GM18519 (cell line): ENCODE data around the gene FKBP4.

Experiments used
- ATAC-seq: cut with Tn5 transposase; IDR thresholded peaks from one replicate; pipeline ENCODE4 v1.9.1; 2021; ENCODE audit warnings: mild to moderate bottlenecking, moderate library complexity; ENCODE audit not compliant: unreplicated experiment, low FRiP score

FKBP4 gene

GRCh38 chr12:2776129-2776806 lies 18.5 kb upstream of the FKBP4 start:
- ATAC-seq = no peak

DNA sequence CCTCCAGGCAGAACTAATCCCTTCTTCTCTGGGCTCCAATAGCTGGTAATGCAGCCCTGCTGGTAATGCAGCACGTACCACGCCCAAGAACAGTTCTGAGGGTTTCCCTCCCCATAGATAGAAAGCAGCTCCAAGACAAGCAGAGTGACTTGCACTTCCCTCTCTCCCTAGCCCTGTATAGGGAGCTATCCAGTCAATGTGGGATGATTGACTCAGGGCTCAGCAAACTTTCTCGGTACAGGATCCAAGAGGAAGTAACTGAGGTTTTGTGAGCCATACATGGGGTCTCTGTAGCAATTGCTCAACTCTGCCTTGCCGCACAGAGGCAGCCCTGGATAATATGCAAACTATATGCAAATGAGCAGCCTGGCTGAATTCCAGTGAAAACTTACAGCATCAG lies 15.5 kb upstream of the FKBP4 start:
- ATAC-seq = no peak

GRCh38 chr12:2783936-2784600 lies 10.7 kb upstream of the FKBP4 start:
- no peak for ATAC-seq

DNA sequence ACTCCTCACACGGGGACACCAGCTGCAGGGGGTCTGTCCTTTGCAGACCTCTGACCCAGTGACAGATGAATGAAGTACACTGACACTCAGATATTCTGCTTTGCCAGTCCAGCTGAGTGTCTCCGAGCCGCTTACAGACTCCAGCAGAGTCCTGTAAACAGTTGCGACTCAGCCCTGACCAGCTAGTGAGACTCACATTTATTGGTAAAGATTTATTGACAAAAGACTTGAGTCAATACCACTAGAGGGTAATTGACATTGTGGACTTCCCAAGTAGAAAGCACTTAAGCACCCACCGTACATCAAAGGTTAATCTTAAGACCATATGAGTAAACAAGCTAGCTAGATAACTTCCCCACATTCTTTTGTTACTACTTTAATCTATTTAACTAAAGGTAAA lies 9.8 kb upstream of the FKBP4 start:
- no peak for ATAC-seq

GRCh38 chr12:2791089-2791488 lies 3.7 kb upstream of the FKBP4 start:
- ATAC-seq = no peak

DNA sequence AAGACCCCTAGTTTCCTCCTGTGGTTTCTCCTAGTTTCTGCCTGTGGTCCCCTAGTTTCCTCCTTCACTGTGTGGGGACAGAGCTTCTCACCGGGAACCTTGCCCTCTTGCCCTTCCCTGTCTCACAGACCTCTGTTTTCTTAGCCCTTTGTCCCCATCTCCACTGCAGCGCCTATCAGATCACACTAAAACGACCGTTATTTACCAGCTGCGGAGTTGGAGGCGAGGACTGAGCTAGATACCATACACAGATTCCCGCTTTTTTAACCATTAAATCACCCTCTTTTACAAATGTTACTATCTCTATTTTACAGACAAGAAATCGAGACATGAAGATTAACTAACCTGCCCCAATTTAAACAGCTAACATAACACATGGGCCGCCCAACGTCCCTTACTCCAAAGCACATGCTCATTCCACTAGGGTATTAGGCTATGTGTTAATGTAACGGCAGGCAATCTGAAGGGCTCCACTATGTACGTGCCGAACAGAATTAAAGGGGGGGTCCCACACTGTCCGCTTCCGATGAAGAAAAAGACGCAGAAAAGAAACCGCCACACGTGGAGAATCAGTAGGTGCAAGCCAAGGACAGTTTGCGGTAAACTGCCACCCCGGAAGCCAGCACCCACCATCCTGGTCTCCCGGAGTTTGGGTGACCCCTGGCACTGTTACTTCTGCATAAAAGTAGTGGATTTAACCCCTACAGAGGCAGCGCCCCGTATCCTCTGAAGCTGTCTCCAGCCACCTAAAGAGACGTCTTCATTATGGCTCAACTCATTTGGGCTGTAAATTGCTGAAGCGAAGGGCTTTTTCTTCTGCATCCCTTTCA lies 1.9 kb upstream of the FKBP4 start:
- ATAC-seq = no peak

DNA sequence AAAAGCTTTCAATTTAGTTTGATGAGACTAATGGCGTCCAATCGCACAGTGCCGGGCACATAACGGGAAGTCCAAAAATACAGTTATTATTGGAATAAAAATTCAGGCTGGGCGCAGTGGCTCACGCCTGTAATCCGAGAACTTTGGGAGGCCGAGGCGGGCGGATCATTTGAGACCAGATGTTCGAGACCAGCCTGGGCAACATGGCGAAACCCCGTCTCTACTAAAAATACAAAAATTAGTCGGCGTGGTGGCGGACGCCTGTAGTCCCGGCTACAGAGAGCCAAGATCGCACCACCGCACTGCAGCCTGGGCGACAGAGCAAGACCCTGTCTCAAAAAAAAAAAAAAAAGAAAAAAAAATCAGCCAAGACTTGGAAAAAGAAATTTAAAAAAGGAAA lies 1.2 kb upstream of the FKBP4 start:
- ATAC-seq = no peak

DNA sequence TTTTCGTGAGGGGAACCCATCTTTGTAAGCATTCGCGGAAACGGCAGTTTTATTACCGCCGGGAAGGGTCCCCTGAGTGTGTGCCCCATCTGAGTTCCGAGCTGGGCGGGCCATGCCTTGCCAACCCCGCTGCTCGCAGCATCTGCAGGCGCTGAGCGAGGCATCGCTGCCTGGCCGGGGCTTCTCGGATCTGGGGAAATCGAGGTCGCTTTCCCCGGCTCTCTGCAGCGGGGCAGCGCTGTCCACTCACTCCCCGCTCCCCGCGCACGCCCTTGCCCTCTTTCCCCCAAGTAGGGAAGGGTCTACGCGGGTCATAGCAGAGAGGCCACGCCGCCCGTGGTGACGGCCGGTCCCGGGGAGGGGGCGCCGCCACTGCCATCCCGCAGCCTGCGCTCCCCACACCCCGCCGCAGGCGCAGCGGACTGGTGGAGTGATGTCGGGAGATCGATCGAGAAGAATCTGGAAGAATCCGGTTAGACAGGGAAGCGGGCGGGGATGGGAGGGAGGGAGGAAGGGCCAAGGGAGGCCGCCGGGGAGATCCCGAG lies 507 bp upstream of the FKBP4 start:
- ATAC-seq = no peak

DNA sequence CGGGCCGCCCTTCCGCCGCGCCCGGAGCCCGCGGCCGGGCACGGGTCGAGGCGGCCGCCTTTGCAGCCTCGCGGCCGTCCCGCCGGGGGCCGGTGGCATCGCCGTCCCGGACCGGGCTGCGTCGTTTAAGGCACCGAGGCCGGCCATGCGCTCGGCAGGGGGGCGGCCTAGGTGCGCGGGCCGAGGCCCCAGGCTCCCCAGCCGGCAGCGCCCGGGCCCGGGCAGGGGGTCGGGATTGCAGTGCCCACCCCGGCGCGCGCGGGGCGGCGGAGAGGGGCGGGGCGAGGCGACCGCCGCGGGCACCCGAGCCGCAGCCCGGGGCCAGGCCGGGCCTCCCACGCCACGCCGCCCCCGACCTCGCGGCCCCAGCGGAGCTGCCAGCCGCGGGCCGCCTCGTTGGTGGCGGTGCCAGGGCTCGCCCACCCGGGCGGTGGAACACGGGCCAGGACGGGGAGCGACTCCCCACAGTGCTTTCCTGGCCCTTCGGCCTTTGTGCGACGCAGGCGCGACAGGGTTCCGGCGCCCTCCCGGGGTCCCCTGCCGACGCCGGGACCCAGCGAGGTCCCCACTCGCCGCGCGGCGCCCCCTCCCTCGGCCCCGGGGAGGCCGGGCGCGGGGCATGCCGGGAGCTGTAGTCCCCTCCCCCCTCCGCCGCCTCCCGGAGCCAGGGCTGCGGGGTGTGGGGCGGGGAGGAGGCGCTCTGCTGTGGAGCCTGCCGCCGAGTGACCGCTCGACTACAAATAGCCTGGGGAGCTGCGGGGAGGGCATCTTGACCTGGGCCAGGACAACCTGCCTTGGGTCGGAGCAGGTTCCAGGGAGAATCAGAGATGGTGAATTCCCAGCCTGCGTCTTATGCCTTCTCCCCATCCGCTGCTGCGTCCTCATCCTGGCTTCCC lies 769 bp downstream of the FKBP4 start:
- peak; percentile 33 for ATAC-seq

DNA sequence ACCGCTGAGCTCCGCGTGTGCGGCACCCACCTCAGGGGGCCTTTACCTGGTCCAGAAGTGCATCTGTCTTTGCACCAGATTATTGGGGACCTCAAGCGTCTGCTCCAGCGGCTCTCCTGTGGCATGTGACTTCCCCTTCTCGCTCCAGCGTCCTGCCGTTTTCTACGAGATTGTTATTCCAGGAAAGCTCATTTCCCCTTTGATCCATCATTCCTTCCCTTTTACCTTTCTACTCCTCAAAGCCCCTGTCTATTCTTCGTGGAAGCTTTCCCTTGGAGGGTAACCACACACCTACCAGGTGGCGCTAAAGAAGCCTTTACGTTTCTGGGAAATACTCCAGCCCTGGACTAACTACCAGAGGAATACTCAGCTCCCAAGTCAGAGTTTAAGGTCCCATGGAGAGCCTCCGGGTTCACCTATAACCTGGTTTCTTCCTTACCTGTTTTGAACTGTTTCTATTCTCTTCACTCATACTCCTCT lies 1.5 kb downstream of the FKBP4 start:
- ATAC-seq = no peak

DNA sequence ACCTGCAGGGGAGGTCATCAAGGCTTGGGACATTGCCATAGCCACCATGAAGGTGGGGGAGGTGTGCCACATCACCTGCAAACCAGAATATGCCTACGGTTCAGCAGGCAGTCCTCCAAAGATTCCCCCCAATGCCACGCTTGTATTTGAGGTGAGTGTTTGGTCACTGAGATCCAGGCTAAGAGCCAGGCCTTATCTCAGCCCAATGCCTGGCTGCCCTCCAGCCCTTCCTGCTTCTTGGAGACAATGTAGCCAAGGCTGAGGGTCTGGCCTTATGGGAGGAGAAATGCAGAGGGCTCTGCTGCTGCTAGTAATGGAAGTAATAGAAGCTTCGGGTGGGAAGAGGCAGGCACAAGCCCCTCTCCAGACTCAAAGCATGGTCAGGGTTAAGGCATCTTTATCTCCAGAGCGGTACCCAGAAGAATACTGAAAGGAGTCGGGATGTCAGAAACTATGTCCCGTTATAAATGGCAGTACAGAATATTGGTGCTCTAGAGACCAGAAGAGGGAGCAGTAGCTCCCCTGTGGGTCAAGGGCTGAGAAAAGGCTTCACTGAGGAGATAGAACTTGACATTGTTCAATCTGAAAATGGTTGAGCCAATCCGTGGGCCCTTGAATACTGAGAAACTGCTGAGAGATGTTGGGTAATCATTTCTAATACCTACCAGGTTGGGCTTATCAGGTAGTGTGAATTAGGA lies 3.1 kb downstream of the FKBP4 start:
- no peak for ATAC-seq

- ATAC-seq = no peak
Observed at GRCh38 chr12:2800046-2800570, 5.3 kb downstream of the FKBP4 start.

DNA sequence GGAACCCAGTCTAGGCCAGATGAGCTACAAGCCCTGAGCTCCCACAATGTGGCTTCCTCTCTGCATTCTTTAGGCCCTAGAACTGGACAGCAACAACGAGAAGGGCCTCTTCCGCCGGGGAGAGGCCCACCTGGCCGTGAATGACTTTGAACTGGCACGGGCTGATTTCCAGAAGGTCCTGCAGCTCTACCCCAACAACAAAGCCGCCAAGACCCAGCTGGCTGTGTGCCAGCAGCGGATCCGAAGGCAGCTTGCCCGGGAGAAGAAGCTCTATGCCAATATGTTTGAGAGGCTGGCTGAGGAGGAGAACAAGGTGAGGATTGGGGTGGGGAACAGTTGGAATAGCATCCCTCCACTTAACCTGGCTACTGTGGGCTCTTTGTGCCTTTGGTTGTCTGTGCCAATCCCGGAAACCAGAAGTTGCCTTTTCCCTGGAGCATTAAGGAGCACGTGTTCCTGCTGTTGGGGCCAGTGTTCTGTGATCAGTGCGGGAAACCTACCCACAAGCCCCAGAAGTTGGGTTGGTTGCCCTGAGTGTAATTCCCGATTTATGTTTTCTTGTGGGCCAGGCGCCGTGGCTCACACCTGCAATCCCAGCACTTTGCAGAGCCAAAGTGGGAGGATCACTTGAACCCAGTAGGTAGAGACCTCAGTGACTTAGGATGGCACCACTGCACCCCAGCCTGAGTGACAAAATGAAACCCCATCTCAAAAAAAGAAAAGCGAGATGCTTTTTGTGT lies 6.4 kb downstream of the FKBP4 start:
- no peak for ATAC-seq

GRCh38 chr12:2803635-2804392 lies 9.0 kb downstream of the FKBP4 start:
- no peak for ATAC-seq

- ATAC-seq = no peak
Observed at GRCh38 chr12:2804393-2805142, 9.8 kb downstream of the FKBP4 start.

GRCh38 chr12:2805143-2805520 lies 10.4 kb downstream of the FKBP4 start:
- ATAC-seq = no peak

DNA sequence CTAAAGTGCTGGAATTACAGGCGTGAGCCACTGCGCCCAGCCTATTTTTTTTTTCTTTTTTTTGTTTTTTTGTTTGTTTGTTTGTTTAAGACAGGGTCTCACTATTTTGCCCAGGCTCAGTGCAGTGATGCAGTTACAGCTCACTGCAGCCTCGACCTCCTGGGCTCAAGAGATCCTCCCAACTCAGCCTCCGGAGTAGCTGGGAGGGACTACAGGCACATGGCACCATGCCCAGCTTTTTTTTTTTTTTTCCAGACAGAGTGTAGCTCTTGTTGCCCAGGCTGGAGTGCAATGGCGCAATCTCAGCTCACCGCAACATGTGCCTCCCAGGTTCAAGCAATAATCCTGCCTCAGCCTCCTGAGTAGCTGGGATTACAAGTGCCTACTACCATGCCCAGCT lies 11.9 kb downstream of the FKBP4 start:
- no peak for ATAC-seq
